ENCODE measurements around the gene NDRG4.

NDRG4 gene

DNA sequence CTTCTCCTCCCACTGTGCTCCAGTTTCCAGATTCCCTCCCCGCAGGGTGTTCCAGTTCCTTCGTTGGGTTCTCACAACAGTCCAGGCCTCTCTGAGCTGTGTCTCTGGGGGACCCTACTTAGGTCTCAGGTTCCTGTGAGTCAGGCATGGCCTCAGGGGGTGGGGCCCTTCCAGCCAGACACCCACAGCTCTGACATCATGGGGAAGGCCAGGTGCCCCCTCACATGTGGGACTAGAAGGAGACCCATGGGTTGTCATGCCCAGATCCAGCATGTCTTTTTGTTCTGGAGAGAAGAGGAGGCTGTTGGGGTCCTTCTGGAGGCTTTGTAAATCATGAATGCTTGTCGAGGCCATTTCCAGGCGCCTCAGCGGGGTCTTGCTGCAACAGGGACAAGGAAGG, 32.0 kb upstream of the NDRG4 start:
- no peak overlapping the region for H3K4me3 Mint-ChIP-seq
- no peaks in the 10 kb centered on the region for H3K36me3 Mint-ChIP-seq (ENCODE audit: low read depth)
- no peaks in the 10 kb centered on the region for H3K9me3 Mint-ChIP-seq
- H3K27me3 Mint-ChIP-seq (ENCODE audit: low read depth, poor library complexity): peaks cover 70% of the 10 kb centered on the region
- peaks cover 9% of the 10 kb centered on the region for H3K4me1 Mint-ChIP-seq
- DNase-seq: no peak
- H3K27ac Mint-ChIP-seq: no peak overlapping the region
- TF ChIP-seq, protein P1, sequence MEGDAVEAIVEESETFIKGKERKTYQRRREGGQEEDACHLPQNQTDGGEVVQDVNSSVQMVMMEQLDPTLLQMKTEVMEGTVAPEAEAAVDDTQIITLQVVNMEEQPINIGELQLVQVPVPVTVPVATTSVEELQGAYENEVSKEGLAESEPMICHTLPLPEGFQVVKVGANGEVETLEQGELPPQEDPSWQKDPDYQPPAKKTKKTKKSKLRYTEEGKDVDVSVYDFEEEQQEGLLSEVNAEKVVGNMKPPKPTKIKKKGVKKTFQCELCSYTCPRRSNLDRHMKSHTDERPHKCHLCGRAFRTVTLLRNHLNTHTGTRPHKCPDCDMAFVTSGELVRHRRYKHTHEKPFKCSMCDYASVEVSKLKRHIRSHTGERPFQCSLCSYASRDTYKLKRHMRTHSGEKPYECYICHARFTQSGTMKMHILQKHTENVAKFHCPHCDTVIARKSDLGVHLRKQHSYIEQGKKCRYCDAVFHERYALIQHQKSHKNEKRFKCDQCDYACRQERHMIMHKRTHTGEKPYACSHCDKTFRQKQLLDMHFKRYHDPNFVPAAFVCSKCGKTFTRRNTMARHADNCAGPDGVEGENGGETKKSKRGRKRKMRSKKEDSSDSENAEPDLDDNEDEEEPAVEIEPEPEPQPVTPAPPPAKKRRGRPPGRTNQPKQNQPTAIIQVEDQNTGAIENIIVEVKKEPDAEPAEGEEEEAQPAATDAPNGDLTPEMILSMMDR (IDR thresholded peaks at IDR 0.05): no peak

DNA sequence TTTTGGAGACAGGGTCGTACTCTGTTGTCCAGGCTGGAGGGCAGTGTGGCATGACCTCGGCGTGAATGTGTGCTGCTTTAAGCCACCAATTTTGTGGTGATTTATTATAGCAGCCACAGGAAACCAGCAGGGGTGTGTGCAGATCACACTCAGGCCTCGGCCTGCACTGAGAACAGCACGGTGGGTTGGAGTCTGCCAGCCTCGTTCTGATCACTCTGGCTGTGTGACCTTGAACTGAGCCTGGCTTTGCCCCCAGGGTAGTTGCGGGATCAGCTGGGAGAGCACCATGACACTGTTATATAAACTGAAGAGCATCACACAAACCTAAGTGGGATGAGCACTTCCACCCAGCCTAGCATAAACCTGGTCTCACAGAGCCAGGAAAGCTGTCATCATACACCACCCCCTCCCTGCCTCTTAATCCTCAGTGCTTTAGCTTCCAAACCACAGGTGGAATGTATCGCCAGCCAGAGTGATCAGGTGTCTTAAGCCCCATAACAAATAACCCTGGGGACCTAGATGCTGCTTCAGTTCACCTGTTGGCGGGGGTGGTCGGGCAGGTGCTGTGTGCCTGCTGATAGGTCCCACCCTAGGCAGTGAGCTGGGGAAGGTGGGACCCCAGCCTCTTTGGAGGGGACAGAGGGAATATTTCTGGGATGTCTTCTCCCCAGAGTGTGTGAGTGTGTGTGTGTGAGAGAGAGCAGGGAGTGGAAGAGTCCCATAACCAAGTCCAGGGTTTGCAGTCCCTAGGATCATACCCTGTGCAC, 28.6 kb upstream of the NDRG4 start:
- Mint-ChIP-seq H3K4me1 (no peaks in the 10 kb centered on the region), H3K4me3 (no peak overlapping the region), H3K27ac (no peak overlapping the region), H3K36me3 (ENCODE audit: low read depth) (no peaks in the 10 kb centered on the region), H3K9me3 (no peaks in the 10 kb centered on the region), H3K27me3 (ENCODE audit: low read depth, poor library complexity) (peaks cover 64% of the 10 kb centered on the region)
- TF ChIP-seq, protein P1 (IDR thresholded peaks at IDR 0.05): no peak
- no peak for DNase-seq

DNA sequence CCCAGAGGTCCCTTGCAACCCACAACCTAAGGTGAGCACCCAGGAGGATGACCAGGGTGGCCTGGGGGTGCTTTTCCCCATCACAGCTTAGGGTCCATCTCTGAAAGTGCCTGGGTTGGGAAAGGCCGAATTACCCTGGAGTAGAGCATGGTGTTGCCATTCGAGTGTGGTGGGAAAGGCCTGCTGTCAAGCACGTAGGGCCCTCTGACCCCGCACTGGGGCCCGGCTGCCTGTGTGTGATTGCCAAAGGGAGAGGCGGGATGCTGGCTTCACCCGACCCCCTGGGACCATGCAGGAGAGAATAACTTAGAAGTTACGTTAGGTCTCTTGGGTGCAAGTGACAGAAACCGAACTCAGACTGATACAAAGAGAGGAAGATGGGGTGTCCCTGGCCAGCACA, 27.7 kb upstream of the NDRG4 start:
- Mint-ChIP-seq H3K27ac (no peak overlapping the region), H3K9me3 (no peaks in the 10 kb centered on the region), H3K4me1 (no peaks in the 10 kb centered on the region), H3K36me3 (ENCODE audit: low read depth) (no peaks in the 10 kb centered on the region), H3K4me3 (no peak overlapping the region), H3K27me3 (ENCODE audit: low read depth, poor library complexity) (peaks cover 57% of the 10 kb centered on the region)
- TF ChIP-seq, protein P1 (IDR thresholded peaks at IDR 0.05): no peak
- DNase-seq: no peak

DNA sequence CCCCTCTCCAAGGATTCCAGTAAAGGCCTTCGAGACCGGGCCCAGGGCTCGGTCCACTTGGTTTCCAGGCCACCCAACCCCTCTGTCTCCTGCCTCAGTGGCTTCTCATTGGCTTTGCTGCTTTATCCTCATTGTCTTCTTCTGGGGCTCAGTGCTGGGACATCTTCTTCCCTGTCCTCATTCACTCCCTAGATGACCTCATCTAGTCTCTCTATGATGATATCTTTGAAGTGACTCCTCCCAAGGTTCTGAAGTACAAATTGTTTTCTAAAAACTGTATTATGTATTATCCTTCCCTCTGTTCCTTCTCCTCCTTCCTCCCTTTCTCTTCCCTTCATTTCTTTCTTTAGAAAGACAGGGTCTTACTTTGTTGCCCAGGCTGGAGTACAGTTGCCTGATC, 27.1 kb upstream of the NDRG4 start:
- Mint-ChIP-seq H3K27ac (no peak overlapping the region), H3K9me3 (no peaks in the 10 kb centered on the region), H3K27me3 (ENCODE audit: low read depth, poor library complexity) (peaks cover 57% of the 10 kb centered on the region), H3K4me3 (no peak overlapping the region), H3K36me3 (ENCODE audit: low read depth) (no peaks in the 10 kb centered on the region), H3K4me1 (no peaks in the 10 kb centered on the region)
- no peak for DNase-seq
- TF ChIP-seq, protein P1 (IDR thresholded peaks at IDR 0.05): no peak

DNA sequence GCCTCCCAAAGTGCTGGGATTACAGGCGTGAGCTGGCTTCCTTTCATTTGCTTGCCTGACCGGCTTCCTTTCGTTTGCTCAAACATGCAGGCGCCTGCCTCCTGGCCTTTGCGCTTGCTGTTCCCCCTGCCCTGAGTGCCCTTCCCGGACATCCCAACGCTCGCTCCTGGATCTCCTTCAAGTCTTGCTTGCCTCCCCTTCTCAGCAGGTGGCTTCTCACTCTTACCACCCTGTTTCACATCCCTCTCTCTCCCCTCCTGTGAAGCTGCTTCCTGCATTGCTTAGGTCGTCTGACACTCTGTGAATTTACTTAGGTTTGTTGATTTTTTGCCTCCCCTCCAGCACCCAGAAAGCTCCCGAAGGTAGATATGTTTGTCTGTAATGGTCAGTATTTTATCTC, 25.6 kb upstream of the NDRG4 start:
- no peaks in the 10 kb centered on the region for H3K36me3 Mint-ChIP-seq (ENCODE audit: low read depth)
- TF ChIP-seq, protein P1 (IDR thresholded peaks at IDR 0.05): no peak
- H3K4me1 Mint-ChIP-seq: no peaks in the 10 kb centered on the region
- DNase-seq: no peak
- no peak overlapping the region for H3K27ac Mint-ChIP-seq
- H3K9me3 Mint-ChIP-seq: no peaks in the 10 kb centered on the region
- H3K27me3 Mint-ChIP-seq (ENCODE audit: low read depth, poor library complexity): peaks cover 46% of the 10 kb centered on the region
- no peak overlapping the region for H3K4me3 Mint-ChIP-seq

DNA sequence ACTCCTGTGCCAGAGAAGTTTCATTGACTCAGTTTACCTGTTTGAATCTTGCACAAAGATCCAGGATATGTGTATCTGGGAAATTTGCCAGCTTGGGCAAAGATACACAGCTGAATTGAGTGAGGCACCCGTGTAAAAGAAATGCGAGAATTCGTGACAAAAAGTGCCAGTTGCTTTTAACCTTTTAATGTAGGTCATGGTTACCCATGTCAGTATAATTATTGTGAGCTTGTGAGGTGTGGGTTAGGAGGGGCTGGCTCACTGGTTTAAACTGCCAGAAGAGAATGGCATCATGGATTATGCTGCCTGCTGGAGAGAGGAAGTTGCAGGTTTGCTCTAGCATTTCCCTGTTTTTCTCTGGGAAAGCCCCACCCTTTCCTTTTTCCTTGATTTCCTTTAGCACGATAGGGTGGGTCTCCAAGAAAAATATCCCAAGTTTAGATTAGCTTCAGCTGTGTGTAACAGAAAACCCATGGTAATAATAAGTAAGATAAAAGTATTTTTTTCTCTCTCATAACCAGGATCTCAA, 24.8 kb upstream of the NDRG4 start:
- TF ChIP-seq, protein P1 (IDR thresholded peaks at IDR 0.05): no peak
- Mint-ChIP-seq H3K27ac (peak overlapping the region; percentile 48), H3K27me3 (ENCODE audit: low read depth, poor library complexity) (peaks cover 42% of the 10 kb centered on the region), H3K9me3 (no peaks in the 10 kb centered on the region), H3K4me1 (peaks cover 6% of the 10 kb centered on the region), H3K4me3 (no peak overlapping the region), H3K36me3 (ENCODE audit: low read depth) (no peaks in the 10 kb centered on the region)
- DNase-seq: no peak
